ENCODE data around the gene XG.

DNA sequence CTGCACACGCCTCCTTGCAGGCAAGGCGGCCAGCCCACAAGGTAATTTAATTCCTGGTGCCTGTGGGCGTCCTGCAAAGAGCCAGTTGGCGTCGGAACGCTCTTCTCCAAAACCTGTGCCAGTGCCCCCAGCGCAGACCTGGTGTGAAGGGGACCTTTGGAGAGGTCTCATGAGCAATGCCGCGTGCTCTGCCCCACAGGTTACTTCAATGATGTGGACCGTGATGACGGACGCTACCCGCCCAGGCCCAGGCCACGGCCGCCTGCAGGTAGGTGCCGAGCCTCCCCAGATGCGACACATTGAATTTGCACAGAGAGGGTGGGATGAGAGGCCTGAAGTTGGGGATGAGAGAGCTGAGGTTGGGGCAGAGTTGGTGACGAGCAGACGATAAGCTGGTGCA is 42.5 kb downstream of the XG start:
- TF ChIP-seq, protein P1, sequence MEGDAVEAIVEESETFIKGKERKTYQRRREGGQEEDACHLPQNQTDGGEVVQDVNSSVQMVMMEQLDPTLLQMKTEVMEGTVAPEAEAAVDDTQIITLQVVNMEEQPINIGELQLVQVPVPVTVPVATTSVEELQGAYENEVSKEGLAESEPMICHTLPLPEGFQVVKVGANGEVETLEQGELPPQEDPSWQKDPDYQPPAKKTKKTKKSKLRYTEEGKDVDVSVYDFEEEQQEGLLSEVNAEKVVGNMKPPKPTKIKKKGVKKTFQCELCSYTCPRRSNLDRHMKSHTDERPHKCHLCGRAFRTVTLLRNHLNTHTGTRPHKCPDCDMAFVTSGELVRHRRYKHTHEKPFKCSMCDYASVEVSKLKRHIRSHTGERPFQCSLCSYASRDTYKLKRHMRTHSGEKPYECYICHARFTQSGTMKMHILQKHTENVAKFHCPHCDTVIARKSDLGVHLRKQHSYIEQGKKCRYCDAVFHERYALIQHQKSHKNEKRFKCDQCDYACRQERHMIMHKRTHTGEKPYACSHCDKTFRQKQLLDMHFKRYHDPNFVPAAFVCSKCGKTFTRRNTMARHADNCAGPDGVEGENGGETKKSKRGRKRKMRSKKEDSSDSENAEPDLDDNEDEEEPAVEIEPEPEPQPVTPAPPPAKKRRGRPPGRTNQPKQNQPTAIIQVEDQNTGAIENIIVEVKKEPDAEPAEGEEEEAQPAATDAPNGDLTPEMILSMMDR (IDR thresholded peaks at IDR 0.05; ENCODE audit: insufficient read depth, low read length, poor library complexity, severe bottlenecking) = no peak
- no peak for TF ChIP-seq EZH2phosphoT487 (conservative IDR thresholded peaks at IDR 0.05; ENCODE audit: low read length)

Measured in SU-DHL-6 (cell line).